Sigmoid colon (tissue), 7 donors: ENCODE data around the gene PTGER4. TPM values are rescaled to one million over a fixed set of nuclear protein-coding genes. Genes with fewer than 3 reads are reported as not detected.
A peak's percentile ranks its signal among the peaks of the same experiment; 100 is the strongest.

Experiments used
- DNase-seq: peaks from one replicate; pipeline ENCODE4 v3.0.0-alpha.2; 2019
- H3K27ac ChIP-seq, 4 donors: fragments of 200-600 bp; sonication (generic); one replicate each; pipeline ENCODE4 v1.5.1; 2016 to 2019; ENCODE audit warnings: mild to moderate bottlenecking in 1 of 4
- H3K27me3 ChIP-seq, 3 donors: fragments of 200-600 bp; sonication (generic); one replicate each; pipeline ENCODE4 v1.5.1; 2019; ENCODE audit warnings: mild to moderate bottlenecking in 1 of 3
- H3K36me3 ChIP-seq, 4 donors: fragments of 200-600 bp; sonication (generic); one replicate each; pipeline ENCODE4 v1.5.1; 2016 to 2019
- H3K4me1 ChIP-seq, 4 donors: fragments of 200-600 bp; sonication (generic); one replicate each; pipeline ENCODE4 v1.5.1; 2017 to 2019
- H3K4me3 ChIP-seq, 4 donors: fragments of 200-600 bp; sonication (generic); one replicate each; pipeline ENCODE4 v1.5.1; 2017 to 2019; ENCODE audit warnings: mild to moderate bottlenecking in 2 of 4, moderate library complexity in 1 of 4
- H3K9me3 ChIP-seq, 4 donors: fragments of 200-600 bp in 3 of 4; sonication (generic) in 3 of 4; one replicate each; pipeline versions ENCODE4 v1.5.1 to v1.6.1; 2013 to 2019
- EP300 ChIP-seq, 4 donors: sonication (generic); formaldehyde crosslinking; IDR thresholded peaks; one replicate each; pipeline ENCODE4 v1.6.1; 2017; ENCODE audit warnings: antibody characterized with exemption in 4 of 4
- POLR2A ChIP-seq, 2 donors: fragments of 450-650 bp; IDR thresholded peaks; one replicate each; pipeline ENCODE4 v1.6.1; 2016; ENCODE audit warnings: antibody characterized with exemption in 2 of 2, mild to moderate bottlenecking in 2 of 2, moderate library complexity in 2 of 2
- POLR2AphosphoS5 ChIP-seq, 4 donors: sonication (generic); formaldehyde crosslinking; IDR thresholded peaks; one replicate each; pipeline ENCODE4 v1.6.1; 2017; ENCODE audit warnings: antibody characterized with exemption in 4 of 4
- WGBS, 2 donors: extraction: QIAGEN DNeasy Blood & Tissue Kit; methylation state at CpG; one replicate each; pipeline ENCODE4 v1.1.7; 2013; 5-methylcytosine and 5-hydroxymethylcytosine counted together
- intact Hi-C: fragments of 100-400 bp; cut with DNase I; formaldehyde crosslinking; loops from one replicate; pipeline ENCODE4 v1.15.1; 2023
- polyA plus RNA-seq, 3 donors: library from polyadenylated mRNA; stranded (reverse); fragments of 200-250 nt; gene quantifications; one replicate each; pipeline ENCODE4 v1.2.3, GENCODE V29; 2013
- total RNA-seq, 4 donors: library from RNA; depleted of rRNA; stranded (reverse); fragments of >200 nt; gene quantifications; one replicate each; pipeline ENCODE4 v1.1.0, GENCODE V29; 2016
- TF ChIP-seq, protein P1 (sequence below), 4 experiments: fragments of 450-650 bp in 3 of 4; fragments of 200-600 bp in 1 of 4; IDR thresholded peaks; one replicate each; pipeline ENCODE4 v1.5.1; 2016 to 2019; ENCODE audit warnings: antibody characterized with exemption in 4 of 4, mild to moderate bottlenecking in 3 of 4, moderate library complexity in 2 of 4
- donor health status: healthy with polysubstance abuse.
- donor health status: Bipolar disorder and iron deficiency.
- donor health status: healthy.

PTGER4 gene
- total and polyA plus RNA-seq, 7 donors = 9.0 to 77.7 (median 44.3) TPM

GRCh38 chr5:40688996-40689395 lies 9.3 kb downstream of the PTGER4 start:
- Histone ChIP-seq H3K36me3 (peaks cover 0 to 31% (median 10%) of the 10 kb centered on the region in 4 donors), H3K4me3 (no peak overlapping the region), H3K9me3 (no peaks in the 10 kb centered on the region), H3K4me1 (peaks cover 0 to 67% (median 37%) of the 10 kb centered on the region in 4 donors), H3K27me3 (no peaks in the 10 kb centered on the region), H3K27ac (peak overlapping the region; percentile 16 to 93 (median 72))
- DNase-seq = no peak
- intact Hi-C loops = loop anchor here (1.0 to 10.0 kb wide), 5 partner anchors 48 to 1112 kb away; no protein-coding TSS in a partner anchor
- TF ChIP-seq EP300 (IDR thresholded peaks at IDR 0.05) = no peak
- TF ChIP-seq POLR2AphosphoS5 (IDR thresholded peaks at IDR 0.05) = no peak
- TF ChIP-seq POLR2A (IDR thresholded peaks at IDR 0.05) = no peak
- TF ChIP-seq, protein P1, sequence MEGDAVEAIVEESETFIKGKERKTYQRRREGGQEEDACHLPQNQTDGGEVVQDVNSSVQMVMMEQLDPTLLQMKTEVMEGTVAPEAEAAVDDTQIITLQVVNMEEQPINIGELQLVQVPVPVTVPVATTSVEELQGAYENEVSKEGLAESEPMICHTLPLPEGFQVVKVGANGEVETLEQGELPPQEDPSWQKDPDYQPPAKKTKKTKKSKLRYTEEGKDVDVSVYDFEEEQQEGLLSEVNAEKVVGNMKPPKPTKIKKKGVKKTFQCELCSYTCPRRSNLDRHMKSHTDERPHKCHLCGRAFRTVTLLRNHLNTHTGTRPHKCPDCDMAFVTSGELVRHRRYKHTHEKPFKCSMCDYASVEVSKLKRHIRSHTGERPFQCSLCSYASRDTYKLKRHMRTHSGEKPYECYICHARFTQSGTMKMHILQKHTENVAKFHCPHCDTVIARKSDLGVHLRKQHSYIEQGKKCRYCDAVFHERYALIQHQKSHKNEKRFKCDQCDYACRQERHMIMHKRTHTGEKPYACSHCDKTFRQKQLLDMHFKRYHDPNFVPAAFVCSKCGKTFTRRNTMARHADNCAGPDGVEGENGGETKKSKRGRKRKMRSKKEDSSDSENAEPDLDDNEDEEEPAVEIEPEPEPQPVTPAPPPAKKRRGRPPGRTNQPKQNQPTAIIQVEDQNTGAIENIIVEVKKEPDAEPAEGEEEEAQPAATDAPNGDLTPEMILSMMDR (IDR thresholded peaks at IDR 0.05) = no peak

DNA sequence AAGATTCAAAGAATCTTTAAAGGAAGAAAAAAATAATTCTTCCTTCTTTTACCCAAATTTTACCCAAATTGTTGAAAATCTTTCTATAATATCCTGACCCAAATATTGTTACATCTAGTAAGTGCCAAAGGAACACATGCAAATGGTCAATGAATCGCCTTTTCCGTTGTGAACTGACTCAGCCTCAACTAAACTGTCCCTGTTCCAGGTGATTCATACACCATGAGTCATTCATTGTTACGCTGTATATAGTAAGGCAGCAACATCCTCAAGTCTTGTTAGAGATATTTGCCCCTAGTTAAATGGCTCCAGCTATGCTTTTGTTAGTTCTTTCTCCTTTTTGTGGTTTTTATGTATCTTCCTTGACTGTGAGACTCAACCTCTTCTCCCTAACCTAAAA lies 9.7 kb downstream of the PTGER4 start:
- WGBS, 2 donors = 3 to 21% methylated on average over 3 of the region's 3 CpGs
- TF ChIP-seq, protein P1 (IDR thresholded peaks at IDR 0.05) = no peak
- TF ChIP-seq POLR2AphosphoS5 (IDR thresholded peaks at IDR 0.05) = peak in 3 of 4 donors; percentile 30 to 67 (median 51)
- Histone ChIP-seq H3K4me1 (peaks cover 0 to 63% (median 37%) of the 10 kb centered on the region in 4 donors), H3K36me3 (peaks cover 0 to 35% (median 10%) of the 10 kb centered on the region in 4 donors), H3K27me3 (no peaks in the 10 kb centered on the region), H3K4me3 (no peak overlapping the region), H3K27ac (peak overlapping the region in 3 of 4 donors; percentile 52 to 93 (median 92)), H3K9me3 (no peaks in the 10 kb centered on the region)
- intact Hi-C loops = loop anchor here (2.0 to 10.0 kb wide), 4 partner anchors 48 to 1112 kb away; no protein-coding TSS in a partner anchor
- DNase-seq = no peak

DNA sequence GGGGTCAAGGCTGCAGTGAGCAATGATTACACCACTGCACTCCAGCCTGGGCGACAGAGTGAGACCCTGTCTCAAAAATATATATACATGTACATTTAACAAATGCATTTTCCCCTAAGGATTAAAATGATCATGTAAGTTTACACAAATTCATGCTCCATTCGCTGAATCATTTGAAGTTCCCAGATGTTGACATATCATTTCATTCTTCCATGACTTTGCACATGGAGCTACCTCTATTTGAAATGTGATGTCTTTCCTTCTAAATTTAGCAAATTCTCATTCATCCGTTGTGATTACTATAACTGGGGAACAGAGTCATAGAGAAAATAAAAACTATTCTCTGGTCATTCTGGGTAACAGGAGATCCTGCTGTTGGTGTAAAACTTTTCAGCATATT lies 10.6 kb downstream of the PTGER4 start:
- intact Hi-C loops = no loop called here
- WGBS, 2 donors = 59 to 63% methylated on average over 3 of the region's 3 CpGs
- Histone ChIP-seq H3K4me1 (peaks cover 0 to 58% (median 34%) of the 10 kb centered on the region in 4 donors), H3K36me3 (peaks cover 0 to 41% (median 10%) of the 10 kb centered on the region in 4 donors), H3K4me3 (no peak overlapping the region), H3K27me3 (no peaks in the 10 kb centered on the region), H3K9me3 (no peaks in the 10 kb centered on the region), H3K27ac (peak overlapping the region in 2 of 4 donors; percentile 24 to 92)
- no peak for DNase-seq
- TF ChIP-seq POLR2A (IDR thresholded peaks at IDR 0.05) (no peak), POLR2AphosphoS5 (IDR thresholded peaks at IDR 0.05) (no peak), EP300 (IDR thresholded peaks at IDR 0.05) (no peak)
- TF ChIP-seq, protein P1 (IDR thresholded peaks at IDR 0.05) = no peak

GRCh38 chr5:40691894-40692293 lies 12.2 kb downstream of the PTGER4 start:
- intact Hi-C loops = no loop called here
- WGBS, 2 donors = 95 to 96% methylated on average over 9 of the region's 9 CpGs

More at GRCh38 chr5:40691894-40692293, 12.2 kb downstream of the PTGER4 start:
- peaks cover 0 to 41% (median 10%) of the 10 kb centered on the region in 4 donors for H3K36me3 ChIP-seq
- TF ChIP-seq, protein P1 (IDR thresholded peaks at IDR 0.05) = no peak
- TF ChIP-seq EP300 (IDR thresholded peaks at IDR 0.05) = no peak
- TF ChIP-seq POLR2A (IDR thresholded peaks at IDR 0.05) = no peak
- TF ChIP-seq POLR2AphosphoS5 (IDR thresholded peaks at IDR 0.05) = no peak
- no peak overlapping the region for H3K4me3 ChIP-seq
- H3K27me3 ChIP-seq = no peaks in the 10 kb centered on the region
- H3K4me1 ChIP-seq = peaks cover 0 to 42% (median 28%) of the 10 kb centered on the region in 4 donors
- no peaks in the 10 kb centered on the region for H3K9me3 ChIP-seq
- H3K27ac ChIP-seq = no peak overlapping the region
- DNase-seq = no peak
